ENCODE results near the gene ECM2. TPM values are rescaled to one million over a fixed set of nuclear protein-coding genes. Genes with fewer than 3 reads are reported as not detected.

ECM2 gene
- total RNA-seq, 1 experiment from 2014 or later: not detected

DNA sequence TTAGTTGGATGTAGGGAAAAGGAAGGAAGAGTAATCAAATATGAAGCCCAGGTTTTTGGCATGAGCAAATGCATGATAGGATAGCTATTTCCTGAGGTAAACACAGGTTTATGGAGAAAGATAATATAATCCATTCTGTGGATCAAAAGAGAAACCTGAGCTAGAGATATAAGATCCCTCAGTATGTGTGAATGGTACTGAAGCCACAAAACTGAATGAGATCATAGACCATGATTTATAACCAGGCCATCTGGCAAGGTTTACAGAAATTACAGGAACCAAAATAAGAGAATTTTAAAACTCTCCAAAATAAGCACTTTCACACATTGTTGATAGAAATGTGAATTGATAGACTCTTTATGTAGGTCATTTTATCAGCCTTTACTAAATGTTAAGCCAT is 28.7 kb upstream of the ECM2 start:
- Histone ChIP-seq H3K79me2 (ENCODE audit: insufficient read depth, low read length) (no peaks in the 10 kb centered on the region), H3K9ac (ENCODE audit: extremely low read depth, insufficient read length, low read length) (no peak overlapping the region), H2BK5ac (ENCODE audit: insufficient read length, low read length) (no peak overlapping the region), H3T11ph (ENCODE audit: low read length) (no peak overlapping the region), H3K27me3 (ENCODE audit: insufficient read depth, low read length) (no peaks in the 10 kb centered on the region), H2BK120ac (ENCODE audit: low read depth, low read length, poor library complexity, severe bottlenecking) (no peak overlapping the region), H4K5ac (ENCODE audit: insufficient read length, low read depth, low read length) (no peak overlapping the region), H3K4me2 (ENCODE audit: insufficient read depth, insufficient read length, low read length) (no peak overlapping the region), H4K91ac (ENCODE audit: insufficient read length, low read depth, low read length) (no peak overlapping the region), H3K79me1 (ENCODE audit: insufficient read depth, low read depth, low read length, poor library complexity, severe bottlenecking) (no peaks in the 10 kb centered on the region), H2BK12ac (ENCODE audit: insufficient read length, low read depth, low read length) (no peak overlapping the region), H3K4me1 (ENCODE audit: insufficient read depth, low read length) (no peaks in the 10 kb centered on the region), H3K23ac (ENCODE audit: insufficient read length, low read depth, low read length) (no peak overlapping the region), H4K8ac (replicated peaks; ENCODE audit: insufficient read length, low read depth, low read length) (no peak overlapping the region), H3K14ac (ENCODE audit: insufficient read depth, low read length) (no peak overlapping the region), H2BK15ac (ENCODE audit: low read depth, low read length) (no peak overlapping the region), H3K18ac (ENCODE audit: insufficient read length, low read depth, low read length) (no peak overlapping the region), H3K27ac (ENCODE audit: insufficient read length, low read depth, low read length) (no peak overlapping the region), H3K56ac (ENCODE audit: insufficient read length, low read depth, low read length) (no peak overlapping the region), H2AFZ (ENCODE audit: low read length) (no peak overlapping the region), H3K4ac (ENCODE audit: low read depth, low read length) (no peak overlapping the region), H3K23me2 (ENCODE audit: insufficient read length, low read depth, low read length, poor library complexity, severe bottlenecking) (no peaks in the 10 kb centered on the region), H3K9me3 (ENCODE audit: control insufficient read depth, low read depth, low read length) (no peaks in the 10 kb centered on the region), H4K20me1 (ENCODE audit: control insufficient read depth, insufficient read depth, insufficient read length) (no peaks in the 10 kb centered on the region), H2AK5ac (ENCODE audit: insufficient read length, low read length) (no peak overlapping the region), H2BK20ac (ENCODE audit: low read depth, low read length, poor library complexity, severe bottlenecking) (no peak overlapping the region)
- DNase-seq: no peak
- Mint-ChIP-seq H3K27ac (no peak overlapping the region), H3K4me3 (no peak overlapping the region), H3K4me1 (peaks cover 4 to 9% of the 10 kb centered on the region in 2 experiments; a peak in 3 of 4 replicates), H3K27me3 (ENCODE audit: low read depth) (no peaks in the 10 kb centered on the region), H3K36me3 (ENCODE audit: insufficient read depth in 1 of 3, low read depth in 3 of 3) (no peaks in the 10 kb centered on the region), H3K9me3 (no peaks in the 10 kb centered on the region)
- TF ChIP-seq, protein P1, sequence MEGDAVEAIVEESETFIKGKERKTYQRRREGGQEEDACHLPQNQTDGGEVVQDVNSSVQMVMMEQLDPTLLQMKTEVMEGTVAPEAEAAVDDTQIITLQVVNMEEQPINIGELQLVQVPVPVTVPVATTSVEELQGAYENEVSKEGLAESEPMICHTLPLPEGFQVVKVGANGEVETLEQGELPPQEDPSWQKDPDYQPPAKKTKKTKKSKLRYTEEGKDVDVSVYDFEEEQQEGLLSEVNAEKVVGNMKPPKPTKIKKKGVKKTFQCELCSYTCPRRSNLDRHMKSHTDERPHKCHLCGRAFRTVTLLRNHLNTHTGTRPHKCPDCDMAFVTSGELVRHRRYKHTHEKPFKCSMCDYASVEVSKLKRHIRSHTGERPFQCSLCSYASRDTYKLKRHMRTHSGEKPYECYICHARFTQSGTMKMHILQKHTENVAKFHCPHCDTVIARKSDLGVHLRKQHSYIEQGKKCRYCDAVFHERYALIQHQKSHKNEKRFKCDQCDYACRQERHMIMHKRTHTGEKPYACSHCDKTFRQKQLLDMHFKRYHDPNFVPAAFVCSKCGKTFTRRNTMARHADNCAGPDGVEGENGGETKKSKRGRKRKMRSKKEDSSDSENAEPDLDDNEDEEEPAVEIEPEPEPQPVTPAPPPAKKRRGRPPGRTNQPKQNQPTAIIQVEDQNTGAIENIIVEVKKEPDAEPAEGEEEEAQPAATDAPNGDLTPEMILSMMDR (conservative IDR thresholded peaks at IDR 0.05): no peak
